T-cell (primary cell): ENCODE results near the gene ZNF581. TPM values are rescaled to one million over a fixed set of nuclear protein-coding genes. Genes with fewer than 3 reads are reported as not detected.

Experiments used
- ATAC-seq, 4 experiments: fragments of 200-7000 bp in 3 of 4; fragments of 150-1000 bp in 1 of 4; cut with Tn5 transposase; replicated peaks in 1 of 4; 1 replicate in 3 of 4; 2 replicates in 1 of 4; pipeline ENCODE4 v1.10.0; 2021; ENCODE audit warnings: moderate library complexity in 3 of 4, mild to moderate bottlenecking in 2 of 4, moderate number of reproducible peaks in 1 of 4
- CTCF ChIA-PET, 2 donors: fragments of 300-600 bp; sonication (Branson Sonifier 250); formaldehyde crosslinking; loops; one replicate each; lab custom pipeline; 2022; ENCODE audit warnings: antibody characterized with exemption in 2 of 2; lab: Charles Lee
- POLR2A ChIA-PET, 2 donors: fragments of 300-600 bp; sonication (Branson Sonifier 250); formaldehyde crosslinking; loops; one replicate each; lab custom pipeline; 2022; ENCODE audit warnings: antibody characterized with exemption in 2 of 2; lab: Charles Lee
- DNase-seq, 35 experiments: peaks; one replicate each; pipeline versions ENCODE4 v3.0.0 to v3.0.0-alpha.2; 2013 to 2023
- H3K27ac ChIP-seq: one replicate; pipeline ENCODE4 v1.5.1; 2013; ENCODE audit warnings: low read length
- H3K27me3 ChIP-seq, 2 experiments: replicated peaks in 1 of 2; 1 replicate in 1 of 2; 2 replicates in 1 of 2; pipeline versions ENCODE4 v1.6.1 to v1.7.0; 2013; ENCODE audit warnings: low read length in 1 of 2, mixed read lengths in 1 of 2; ENCODE audit not compliant: control insufficient read depth in 2 of 2, insufficient read depth in 2 of 2; ENCODE audit errors: extremely low read depth in 1 of 2
- H3K36me3 ChIP-seq, 2 donors: 1 replicate in 1 of 2; 2 replicates in 1 of 2; pipeline versions ENCODE4 v1.6.1 to v1.7.0; 2013; ENCODE audit warnings: low read length in 1 of 2; ENCODE audit not compliant: control insufficient read depth in 2 of 2, insufficient read depth in 1 of 2; ENCODE audit errors: extremely low read depth in 1 of 2
- H3K4me1 ChIP-seq, 2 experiments: 1 replicate in 1 of 2; 2 replicates in 1 of 2; pipeline versions ENCODE4 v1.6.1 to v1.7.0; 2013; ENCODE audit warnings: low read length in 2 of 2, mixed read lengths in 1 of 2; ENCODE audit not compliant: insufficient read depth in 2 of 2, control insufficient read depth in 1 of 2; ENCODE audit errors: extremely low read depth in 1 of 2
- H3K4me3 ChIP-seq, 2 donors: 1 replicate in 1 of 2; 2 replicates in 1 of 2; pipeline versions ENCODE4 v1.5.1 to v1.7.0; 2013; ENCODE audit warnings: mild to moderate bottlenecking in 2 of 2, low read length in 1 of 2, moderate library complexity in 1 of 2; ENCODE audit not compliant: control insufficient read depth in 1 of 2; ENCODE audit errors: extremely low read depth in 1 of 2
- H3K9me3 ChIP-seq: 2 replicates; pipeline ENCODE4 v1.7.0; 2013
- H3K27ac Mint-ChIP-seq, 2 donors: one replicate each; pipeline ENCODE4 v1.8.0; 2020 to 2021; ENCODE audit warnings: mild to moderate bottlenecking in 2 of 2, mixed read lengths in 2 of 2
- H3K27me3 Mint-ChIP-seq, 2 donors: one replicate each; pipeline ENCODE4 v1.8.0; 2021 to 2022; ENCODE audit warnings: mixed read lengths in 2 of 2
- H3K36me3 Mint-ChIP-seq: one replicate; pipeline ENCODE4 v1.8.0; 2021; ENCODE audit warnings: mixed read lengths
- H3K4me1 Mint-ChIP-seq, 3 donors: one replicate each; pipeline ENCODE4 v1.8.0; 2020 to 2022; ENCODE audit warnings: mixed read lengths in 3 of 3, mild to moderate bottlenecking in 1 of 3
- H3K4me3 Mint-ChIP-seq, 3 donors: one replicate each; pipeline ENCODE4 v1.8.0; 2020 to 2022; ENCODE audit warnings: mild to moderate bottlenecking in 3 of 3, mixed read lengths in 3 of 3, moderate library complexity in 3 of 3
- H3K9me3 Mint-ChIP-seq, 3 donors: one replicate each; pipeline ENCODE4 v1.8.0; 2020 to 2022; ENCODE audit warnings: mixed read lengths in 3 of 3
- WGBS: methylation state at CpG from one replicate; pipeline ENCODE4 v1.1.5; 2013; ENCODE audit warnings: missing lambda C conversion rate; ENCODE audit not compliant: insufficient coverage; 5-methylcytosine and 5-hydroxymethylcytosine counted together
- total RNA-seq, 35 experiments: library from RNA in 6 of 35; stranded (reverse) in 6 of 35; fragments of 120-200 nt in 1 of 35; gene quantifications; one replicate each; pipeline versions ENCODE4 v1.2.1 to v1.2.4 and lab custom pipeline; 2013 to 2026

Gene ZNF581
- total RNA-seq, 5 donors from 2014 or later (not counting 1 experiment from before 2014, with no cell fraction given): 26.4 to 38.7 (median 31.9) TPM

DNA sequence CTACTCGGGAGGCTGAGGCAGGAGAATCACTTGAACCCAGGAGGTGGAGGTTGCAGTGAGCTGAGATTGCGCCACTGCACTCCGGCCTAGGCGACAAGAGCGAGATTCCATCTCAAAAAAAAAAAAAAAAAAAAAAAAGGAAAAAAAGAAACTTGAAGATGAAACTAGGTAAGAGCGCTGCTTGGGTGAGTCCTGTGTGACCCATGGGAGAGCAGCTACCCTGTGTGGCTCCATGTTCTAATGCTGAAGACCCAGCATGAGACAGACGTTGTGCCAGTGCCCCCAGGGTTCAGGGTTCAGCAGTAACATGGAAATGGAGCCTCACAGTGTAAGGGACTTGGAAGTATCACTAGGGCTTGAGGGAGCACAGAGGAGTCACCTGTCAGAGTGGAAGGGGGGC is 25.0 kb upstream of the ZNF581 start:
- peaks cover 12% of the 10 kb centered on the region for H3K36me3 Mint-ChIP-seq
- ChIA-PET CTCF (interaction anchor here (0.6 to 0.7 kb wide), 2 partner anchors 10 to 486 kb away, joined by 3 to 6 read pairs; no protein-coding TSS in a partner anchor), POLR2A (no interaction called here)
- H3K4me3 Mint-ChIP-seq: no peak overlapping the region
- no peaks in the 10 kb centered on the region for H3K9me3 ChIP-seq
- H3K4me1 Mint-ChIP-seq: peaks cover 17 to 24% (median 23%) of the 10 kb centered on the region in 3 donors
- no peak overlapping the region for H3K27ac Mint-ChIP-seq
- peaks cover 9 to 12% of the 10 kb centered on the region in 2 experiments for H3K4me1 ChIP-seq
- H3K27me3 Mint-ChIP-seq: no peaks in the 10 kb centered on the region
- no peaks in the 10 kb centered on the region for H3K9me3 Mint-ChIP-seq
- peaks cover 8 to 21% of the 10 kb centered on the region in 2 donors for H3K36me3 ChIP-seq
- DNase-seq (no peak), ATAC-seq (no peak)
- H3K27ac ChIP-seq: no peak overlapping the region
- WGBS: 100% methylated on average over 2 of the region's 7 CpGs
- no peaks in the 10 kb centered on the region for H3K27me3 ChIP-seq
- H3K4me3 ChIP-seq: no peak overlapping the region

DNA sequence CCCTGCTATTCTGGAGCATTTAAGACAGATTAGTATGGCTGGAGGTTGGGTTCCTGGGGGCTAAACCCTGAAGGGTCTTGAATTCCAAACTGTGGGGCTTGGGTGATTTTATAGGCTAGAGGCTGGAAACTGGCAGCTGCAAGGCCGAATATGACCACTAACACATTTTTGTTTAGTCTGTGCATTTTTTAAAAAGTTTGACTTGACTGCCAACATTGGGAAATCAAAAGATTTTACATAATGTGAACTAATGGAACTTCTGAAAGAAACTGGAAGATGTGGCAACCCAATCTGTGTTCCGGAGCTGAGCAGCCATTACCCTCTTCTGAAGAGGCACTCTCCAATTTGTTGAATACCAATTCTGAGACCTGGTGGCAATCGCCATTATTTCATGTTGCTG is 24.2 kb upstream of the ZNF581 start:
- peak overlapping the region in 1 of 2 donors; percentile 24 for H3K27ac Mint-ChIP-seq
- Histone ChIP-seq H3K4me1 (peaks cover 9 to 16% of the 10 kb centered on the region in 2 experiments), H3K27me3 (no peaks in the 10 kb centered on the region), H3K9me3 (no peaks in the 10 kb centered on the region), H3K4me3 (no peak overlapping the region), H3K36me3 (peaks cover 8 to 19% of the 10 kb centered on the region in 2 donors), H3K27ac (no peak overlapping the region)
- peaks cover 13% of the 10 kb centered on the region for H3K36me3 Mint-ChIP-seq
- ChIA-PET CTCF (no interaction called here), POLR2A (no interaction called here)
- H3K4me1 Mint-ChIP-seq: peaks cover 25 to 30% (median 30%) of the 10 kb centered on the region in 3 donors
- ATAC-seq (no peak), DNase-seq (no peak)
- H3K4me3 Mint-ChIP-seq: no peak overlapping the region
- WGBS: 91% methylated on average over 3 of the region's 3 CpGs
- H3K9me3 Mint-ChIP-seq: no peaks in the 10 kb centered on the region
- H3K27me3 Mint-ChIP-seq: no peaks in the 10 kb centered on the region

DNA sequence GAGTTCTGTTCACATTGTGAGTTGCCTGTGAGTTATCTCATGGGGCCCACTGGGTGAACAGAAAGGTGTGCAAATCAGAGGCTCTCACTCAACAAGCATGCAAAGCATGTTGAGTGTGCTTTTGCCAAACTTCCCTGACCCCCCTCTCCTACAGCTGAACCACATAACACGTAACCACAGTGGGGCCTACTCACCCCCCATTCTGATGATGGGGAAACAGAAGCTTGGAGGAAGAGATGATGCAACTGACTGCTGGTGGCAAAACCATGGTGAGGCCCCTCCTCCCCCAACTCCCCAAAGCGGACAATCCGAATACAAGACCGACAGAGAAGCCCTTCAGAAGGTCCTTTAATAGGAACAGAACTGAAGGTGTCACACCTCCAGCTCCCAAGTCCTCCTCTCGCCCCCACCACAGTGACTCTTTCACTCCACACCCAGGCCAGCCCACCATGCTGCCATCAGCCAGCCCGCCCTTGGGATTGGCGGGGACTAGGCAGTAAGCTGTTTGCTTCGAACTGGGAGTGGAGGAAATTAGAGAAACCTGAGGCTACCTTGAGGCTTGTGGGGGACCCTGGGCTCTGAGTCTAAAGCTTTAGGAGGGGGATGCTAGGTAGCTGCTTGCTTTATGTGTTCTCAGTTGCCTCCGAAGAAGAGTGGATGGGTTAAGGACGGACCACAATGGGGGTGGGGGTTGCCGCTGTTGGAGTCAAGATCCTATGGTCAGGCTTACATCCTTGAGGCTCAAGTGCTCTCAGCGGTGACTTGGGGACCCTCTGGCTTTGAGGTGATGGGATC is 22.8 kb upstream of the ZNF581 start:
- Mint-ChIP-seq H3K27ac (peak overlapping the region; percentile 76 to 79), H3K4me3 (peak overlapping the region in 1 of 3 donors; percentile 35), H3K9me3 (no peaks in the 10 kb centered on the region), H3K4me1 (peaks cover 33 to 40% (median 37%) of the 10 kb centered on the region in 3 donors), H3K27me3 (no peaks in the 10 kb centered on the region), H3K36me3 (peaks cover 13% of the 10 kb centered on the region)
- Histone ChIP-seq H3K27ac (no peak overlapping the region), H3K4me1 (peaks cover 18 to 27% of the 10 kb centered on the region in 2 experiments), H3K4me3 (no peak overlapping the region), H3K9me3 (no peaks in the 10 kb centered on the region), H3K36me3 (peaks cover 8 to 17% of the 10 kb centered on the region in 2 donors), H3K27me3 (no peaks in the 10 kb centered on the region)
- ATAC-seq (peak in 1 of 4 experiments; percentile 11), DNase-seq (peak in 8 of 35 experiments; percentile 16 to 54 (median 38))
- ChIA-PET POLR2A (interaction anchor here in 1 of 2 donors (0.6 kb wide), 1 partner anchor 361 kb away, joined by 3 read pairs; no protein-coding TSS in a partner anchor), CTCF (interaction anchor here in 1 of 2 donors (0.9 kb wide), 1 partner anchor 11 kb away, joined by 4 read pairs; no protein-coding TSS in a partner anchor)
- WGBS: 97% methylated on average over 4 of the region's 12 CpGs

DNA sequence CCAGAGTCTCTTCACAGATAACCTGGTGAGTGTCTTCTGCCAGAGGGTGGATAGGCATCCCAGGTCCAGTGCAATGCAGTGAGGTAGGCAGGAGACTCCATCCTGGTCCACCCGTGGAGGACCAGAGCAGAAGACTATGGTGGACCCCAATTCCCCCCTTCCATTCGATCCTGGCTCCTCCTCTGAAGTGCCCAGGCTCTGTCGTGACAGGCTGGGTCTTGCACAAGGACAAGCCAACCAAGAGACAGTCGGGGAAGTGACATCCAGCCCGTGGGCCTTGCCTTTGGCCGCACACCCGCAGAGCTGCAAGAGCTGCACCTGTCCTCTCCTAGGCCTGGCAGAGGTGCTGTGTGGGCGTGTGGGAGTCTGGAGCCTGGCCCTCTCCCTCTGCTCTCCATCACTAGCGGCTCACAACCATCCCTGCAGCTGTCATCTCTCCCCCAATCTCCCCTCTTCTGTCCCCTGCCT is 22.2 kb upstream of the ZNF581 start:
- no peak overlapping the region for H3K4me3 Mint-ChIP-seq
- Histone ChIP-seq H3K9me3 (no peaks in the 10 kb centered on the region), H3K4me1 (peaks cover 21 to 32% of the 10 kb centered on the region in 2 experiments), H3K36me3 (peaks cover 8 to 14% of the 10 kb centered on the region in 2 donors), H3K27me3 (no peaks in the 10 kb centered on the region), H3K4me3 (peak overlapping the region in 1 of 2 donors; percentile 3), H3K27ac (no peak overlapping the region)
- POLR2A ChIA-PET: no interaction called here
- CTCF ChIA-PET: no interaction called here
- WGBS: 100% methylated on average over 5 of the region's 9 CpGs
- H3K36me3 Mint-ChIP-seq: peaks cover 13% of the 10 kb centered on the region
- no peaks in the 10 kb centered on the region for H3K27me3 Mint-ChIP-seq
- H3K9me3 Mint-ChIP-seq: no peaks in the 10 kb centered on the region
- peaks cover 39 to 44% (median 43%) of the 10 kb centered on the region in 3 donors for H3K4me1 Mint-ChIP-seq
- ATAC-seq (no peak), DNase-seq (no peak)
- H3K27ac Mint-ChIP-seq: peak overlapping the region in 1 of 2 donors; percentile 79

DNA sequence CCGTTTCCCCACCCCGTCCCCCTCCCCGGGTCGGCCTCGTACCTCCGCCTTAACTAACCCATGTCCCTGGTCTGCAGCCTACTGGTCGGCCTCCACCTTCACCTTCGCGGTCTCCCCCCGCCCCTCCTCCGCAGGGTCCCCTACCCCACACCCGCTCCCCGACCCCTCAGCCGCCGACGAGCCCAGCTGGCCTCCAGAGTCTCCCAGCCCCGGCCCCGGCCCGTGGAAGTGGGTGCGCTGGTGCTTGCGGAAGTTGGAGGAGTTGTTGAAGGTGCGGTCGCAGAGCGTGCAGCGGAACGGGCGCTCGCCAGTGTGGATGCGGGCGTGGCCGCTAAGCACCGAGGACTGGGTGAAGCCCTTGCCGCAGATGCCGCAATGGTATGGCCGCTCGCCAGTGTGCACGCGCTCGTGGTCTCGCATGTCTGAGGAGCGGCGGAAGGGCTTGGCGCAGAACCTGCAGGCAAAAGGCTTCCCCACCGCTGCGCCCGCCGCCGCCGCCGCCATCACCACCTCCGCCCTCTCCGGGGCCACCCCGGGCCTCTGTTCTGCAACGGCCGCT is 21.7 kb upstream of the ZNF581 start:
- Histone ChIP-seq H3K36me3 (peaks cover 4 to 11% of the 10 kb centered on the region in 2 donors), H3K27me3 (no peaks in the 10 kb centered on the region), H3K4me3 (no peak overlapping the region), H3K27ac (no peak overlapping the region), H3K9me3 (no peaks in the 10 kb centered on the region), H3K4me1 (peaks cover 22 to 37% of the 10 kb centered on the region in 2 experiments)
- ChIA-PET POLR2A (no interaction called here), CTCF (no interaction called here)
- no peak for ATAC-seq
- DNase-seq: no peak
- Mint-ChIP-seq H3K4me1 (peaks cover 44 to 49% (median 48%) of the 10 kb centered on the region in 3 donors), H3K27me3 (no peaks in the 10 kb centered on the region), H3K27ac (no peak overlapping the region), H3K4me3 (no peak overlapping the region), H3K36me3 (peaks cover 11% of the 10 kb centered on the region), H3K9me3 (no peaks in the 10 kb centered on the region)
- 98% methylated on average over 43 of the region's 55 CpGs for WGBS

DNA sequence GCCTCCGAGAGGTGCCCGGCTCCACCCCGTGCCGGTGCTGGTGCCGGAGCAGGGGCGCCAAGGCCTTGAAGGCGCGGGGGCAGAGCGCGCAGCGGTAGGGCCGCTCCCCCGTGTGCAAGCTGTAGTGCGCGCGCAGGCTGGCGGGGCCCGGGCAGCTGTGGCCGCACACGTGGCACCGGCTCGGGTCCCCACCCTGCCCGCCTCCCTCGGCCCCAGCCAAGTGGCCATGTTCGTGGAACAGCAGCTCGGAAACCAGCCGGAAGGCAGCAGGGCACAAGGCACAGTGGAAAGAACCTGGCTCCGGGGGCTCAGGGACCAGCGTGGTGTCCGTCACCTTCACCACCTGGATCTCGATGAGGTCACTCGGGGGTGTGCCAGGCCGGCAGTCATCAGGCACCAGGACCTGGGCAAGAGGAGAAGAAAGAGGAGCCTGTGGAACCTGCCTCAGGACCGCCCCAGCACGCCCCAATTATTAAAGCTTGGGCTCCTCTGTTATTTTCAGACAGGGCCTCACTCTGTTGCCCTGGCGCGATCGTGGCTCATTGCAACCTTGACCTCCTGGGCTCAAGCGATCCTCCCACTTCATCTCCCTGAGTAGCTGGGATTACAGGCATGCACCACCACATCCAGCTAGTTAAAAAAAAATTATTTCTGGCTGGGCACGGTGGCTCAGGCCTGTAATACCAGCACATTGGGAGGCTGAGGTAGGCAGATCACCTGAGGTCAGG is 21.0 kb upstream of the ZNF581 start:
- Mint-ChIP-seq H3K9me3 (no peaks in the 10 kb centered on the region), H3K27ac (no peak overlapping the region), H3K36me3 (peaks cover 7% of the 10 kb centered on the region), H3K4me1 (peaks cover 50 to 55% (median 54%) of the 10 kb centered on the region in 3 donors), H3K27me3 (no peaks in the 10 kb centered on the region), H3K4me3 (no peak overlapping the region)
- no peak for ATAC-seq
- no peak overlapping the region for H3K27ac ChIP-seq
- no peak overlapping the region for H3K4me3 ChIP-seq
- peaks cover 28 to 44% of the 10 kb centered on the region in 2 experiments for H3K4me1 ChIP-seq
- peaks cover 3 to 5% of the 10 kb centered on the region in 2 donors for H3K36me3 ChIP-seq
- 97% methylated on average over 23 of the region's 40 CpGs for WGBS
- POLR2A ChIA-PET: interaction anchor here in 1 of 2 donors (0.8 kb wide), 1 partner anchor 11 kb away, joined by 3 read pairs; no protein-coding TSS in a partner anchor
- no peaks in the 10 kb centered on the region for H3K9me3 ChIP-seq
- CTCF ChIA-PET: no interaction called here
- no peaks in the 10 kb centered on the region for H3K27me3 ChIP-seq
- no peak for DNase-seq
